Tibial nerve (tissue), 4 donors: Measurements from ENCODE around the gene CLDN1. TPM values are rescaled to one million over a fixed set of nuclear protein-coding genes. Genes with fewer than 3 reads are reported as not detected.

ENCODE experiments used
- DNase-seq, 2 donors: peaks; one replicate each; pipeline ENCODE4 v3.0.0-alpha.2; 2019; ENCODE audit warnings: low spot score in 2 of 2
- H3K27ac ChIP-seq, 4 donors: fragments of 200-600 bp; sonication (generic) in 3 of 4; one replicate each; pipeline ENCODE4 v1.5.1; 2017 to 2019; ENCODE audit warnings: mild to moderate bottlenecking in 1 of 4
- H3K27me3 ChIP-seq, 2 donors: fragments of 200-600 bp; sonication (generic) in 1 of 2; one replicate each; pipeline versions ENCODE4 v1.5.1 to v1.6.0; 2017 to 2019
- H3K36me3 ChIP-seq, 3 donors: fragments of 200-600 bp; sonication (generic); one replicate each; pipeline ENCODE4 v1.5.1; 2018 to 2019
- H3K4me1 ChIP-seq, 4 donors: fragments of 200-600 bp; sonication (generic) in 3 of 4; one replicate each; pipeline ENCODE4 v1.5.1; 2017 to 2019
- H3K4me3 ChIP-seq, 4 donors: fragments of 200-600 bp; sonication (generic) in 3 of 4; one replicate each; pipeline ENCODE4 v1.5.1; 2017 to 2019; ENCODE audit warnings: mild to moderate bottlenecking in 1 of 4, moderate library complexity in 1 of 4
- H3K9me3 ChIP-seq, 4 donors: fragments of 200-600 bp; sonication (generic) in 3 of 4; one replicate each; pipeline ENCODE4 v1.5.1; 2017 to 2019
- CTCF ChIP-seq, 5 experiments: fragments of 200-600 bp in 3 of 5; fragments of 450-650 bp in 2 of 5; sonication (generic) in 3 of 5; IDR thresholded peaks; one replicate each; pipeline ENCODE4 v1.5.1; 2016 to 2019; ENCODE audit warnings: antibody characterized with exemption in 5 of 5, mild to moderate bottlenecking in 3 of 5, moderate library complexity in 2 of 5
- EP300 ChIP-seq, 2 donors: sonication (generic); formaldehyde crosslinking; IDR thresholded peaks; one replicate each; pipeline ENCODE4 v1.6.1; 2017; ENCODE audit warnings: antibody characterized with exemption in 2 of 2, mild to moderate bottlenecking in 1 of 2
- POLR2A ChIP-seq, 2 donors: fragments of 450-650 bp; IDR thresholded peaks; one replicate each; pipeline ENCODE4 v1.6.1; 2017; ENCODE audit warnings: antibody characterized with exemption in 2 of 2, mild to moderate bottlenecking in 2 of 2, moderate library complexity in 2 of 2
- WGBS, 2 donors: methylation state at CpG; one replicate each; pipeline ENCODE4 v1.1.5; 2018; 5-methylcytosine and 5-hydroxymethylcytosine counted together
- total RNA-seq, 4 donors: library from RNA; depleted of rRNA; stranded (reverse); fragments of >200 nt; gene quantifications; one replicate each; pipeline ENCODE4 v1.1.0, GENCODE V29; 2016

Gene CLDN1
- total RNA-seq, 4 donors from 2014 or later: 74.7 to 208 (median 133) TPM

DNA sequence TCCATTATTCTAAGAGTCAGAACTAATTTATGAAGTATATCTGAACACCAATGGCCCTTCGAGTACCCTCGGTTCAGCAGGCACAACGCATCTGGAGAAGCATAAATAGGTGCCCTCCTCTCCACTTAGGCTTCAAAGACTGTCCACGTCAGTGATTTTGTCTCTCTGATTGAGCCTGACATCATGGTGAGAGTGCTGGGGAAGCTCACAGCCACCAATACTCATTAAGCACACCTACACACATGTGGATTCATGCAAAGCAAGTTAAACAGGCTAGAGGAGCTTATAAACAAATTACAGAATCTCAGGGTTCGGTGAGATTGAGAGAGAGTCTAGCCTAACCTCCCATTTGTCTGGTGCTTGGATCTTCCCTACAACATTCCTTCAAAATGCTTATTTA is 3.6 kb downstream of the CLDN1 start:
- H3K27me3 ChIP-seq: no peaks in the 10 kb centered on the region
- H3K9me3 ChIP-seq: no peaks in the 10 kb centered on the region
- 69 to 74% methylated on average over 5 of the region's 5 CpGs for WGBS, 2 donors
- peaks cover 0 to 13% (median 2%) of the 10 kb centered on the region in 4 donors for H3K4me1 ChIP-seq
- H3K4me3 ChIP-seq: peak overlapping the region in 3 of 4 donors; percentile 12 to 71 (median 13)
- no peaks in the 10 kb centered on the region for H3K36me3 ChIP-seq
- peak overlapping the region in 2 of 4 donors; percentile 78 to 85 for H3K27ac ChIP-seq
- TF ChIP-seq POLR2A (IDR thresholded peaks at IDR 0.05) (no peak), CTCF (IDR thresholded peaks at IDR 0.05) (no peak), EP300 (IDR thresholded peaks at IDR 0.05) (no peak)
- DNase-seq: no peak

- DNase-seq: no peak
- no peaks in the 10 kb centered on the region for H3K27me3 ChIP-seq
- peak overlapping the region in 1 of 4 donors; percentile 45 for H3K27ac ChIP-seq
- H3K4me1 ChIP-seq: no peaks in the 10 kb centered on the region
- WGBS, 2 donors: 55 to 71% methylated on average over 1 of the region's 1 CpG
- H3K36me3 ChIP-seq: no peaks in the 10 kb centered on the region
- TF ChIP-seq EP300 (IDR thresholded peaks at IDR 0.05): no peak
- no peak for TF ChIP-seq CTCF (IDR thresholded peaks at IDR 0.05)
- no peak for TF ChIP-seq POLR2A (IDR thresholded peaks at IDR 0.05)
- H3K9me3 ChIP-seq: no peaks in the 10 kb centered on the region
- no peak overlapping the region for H3K4me3 ChIP-seq
Measured at GRCh38 chr3:190314741-190315140, 7.5 kb downstream of the CLDN1 start.

DNA sequence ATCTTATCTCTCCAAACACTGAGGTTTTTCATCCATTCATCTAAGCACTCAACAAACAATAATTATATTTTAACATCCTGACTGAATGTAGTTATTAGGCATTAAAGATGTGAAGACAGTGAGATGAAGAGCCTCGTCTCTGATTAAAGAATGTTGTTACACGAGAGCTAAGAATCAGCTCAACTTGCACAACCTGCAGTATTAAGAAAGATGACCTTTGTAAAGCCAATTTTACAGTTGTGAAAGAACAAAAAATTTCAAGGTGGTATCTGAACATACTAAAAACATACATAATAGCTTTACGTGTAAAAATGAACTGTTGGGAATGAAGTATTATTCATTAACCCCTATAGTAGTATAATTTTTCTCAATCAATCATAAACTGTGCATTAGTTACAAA is 12.8 kb downstream of the CLDN1 start:
- Histone ChIP-seq H3K36me3 (no peaks in the 10 kb centered on the region), H3K4me1 (peaks cover 0 to 9% (median 3%) of the 10 kb centered on the region in 4 donors), H3K9me3 (no peaks in the 10 kb centered on the region), H3K4me3 (no peak overlapping the region), H3K27ac (no peak overlapping the region), H3K27me3 (no peaks in the 10 kb centered on the region)
- TF ChIP-seq EP300 (IDR thresholded peaks at IDR 0.05): no peak
- TF ChIP-seq CTCF (IDR thresholded peaks at IDR 0.05): no peak
- TF ChIP-seq POLR2A (IDR thresholded peaks at IDR 0.05): no peak
- no peak for DNase-seq
- 41 to 44% methylated on average over 3 of the region's 3 CpGs for WGBS, 2 donors

DNA sequence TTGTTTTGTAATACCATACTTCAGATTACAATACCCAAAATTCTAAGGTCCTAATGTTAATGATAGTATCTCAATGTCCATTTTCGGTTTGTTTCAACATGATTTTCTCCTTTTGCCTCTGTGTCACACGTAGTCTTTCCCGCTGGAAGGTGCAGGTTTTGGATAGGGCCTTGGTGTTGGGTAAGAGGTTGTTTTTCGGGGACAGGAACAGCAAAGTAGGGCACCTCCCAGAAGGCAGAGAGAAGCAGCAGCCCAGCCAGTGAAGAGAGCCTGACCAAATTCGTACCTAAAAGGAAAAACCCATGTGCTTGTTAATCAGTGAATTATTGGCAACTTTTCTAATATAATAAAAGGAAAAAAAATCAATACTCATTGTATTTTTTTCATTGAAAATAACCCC is 14.1 kb downstream of the CLDN1 start:
- H3K4me3 ChIP-seq: no peak overlapping the region
- no peak for DNase-seq
- H3K4me1 ChIP-seq: peaks cover 0 to 9% (median 3%) of the 10 kb centered on the region in 4 donors
- no peaks in the 10 kb centered on the region for H3K9me3 ChIP-seq
- H3K27me3 ChIP-seq: no peaks in the 10 kb centered on the region
- WGBS, 2 donors: 86 to 90% methylated on average over 5 of the region's 5 CpGs
- no peak for TF ChIP-seq CTCF (IDR thresholded peaks at IDR 0.05)
- no peak for TF ChIP-seq POLR2A (IDR thresholded peaks at IDR 0.05)
- TF ChIP-seq EP300 (IDR thresholded peaks at IDR 0.05): no peak
- no peak overlapping the region for H3K27ac ChIP-seq
- H3K36me3 ChIP-seq: no peaks in the 10 kb centered on the region

DNA sequence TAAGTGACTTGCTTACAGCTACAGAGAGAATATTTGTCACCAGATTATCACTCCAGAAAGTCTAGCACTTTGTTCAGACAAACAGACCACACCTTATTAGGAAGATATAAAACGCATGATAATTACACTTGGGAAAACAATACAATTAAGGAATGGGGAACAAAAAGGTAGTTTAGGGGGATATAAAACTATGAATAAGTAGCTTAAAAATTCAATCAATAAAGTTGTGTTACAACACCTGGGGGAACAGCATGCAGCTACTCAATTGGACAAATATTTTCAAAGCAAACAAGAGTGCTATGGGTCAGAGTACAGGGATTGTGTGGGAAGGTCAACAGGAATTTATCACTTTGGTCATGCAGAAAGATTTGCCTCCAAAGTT is 15.1 kb downstream of the CLDN1 start:
- peak overlapping the region in 2 of 4 donors; percentile 33 to 51 for H3K27ac ChIP-seq
- whole genome bisulfite sequencing, 2 donors: 52 to 58% methylated on average over 1 of the region's 1 CpG
- H3K9me3 ChIP-seq: no peaks in the 10 kb centered on the region
- DNase-seq: no peak
- no peak overlapping the region for H3K4me3 ChIP-seq
- no peaks in the 10 kb centered on the region for H3K27me3 ChIP-seq
- no peaks in the 10 kb centered on the region for H3K36me3 ChIP-seq
- no peak for TF ChIP-seq CTCF (IDR thresholded peaks at IDR 0.05)
- TF ChIP-seq POLR2A (IDR thresholded peaks at IDR 0.05): no peak
- no peak for TF ChIP-seq EP300 (IDR thresholded peaks at IDR 0.05)
- H3K4me1 ChIP-seq: peaks cover 0 to 9% (median 3%) of the 10 kb centered on the region in 4 donors
